Gastroesophageal sphincter (tissue), 3 donors: Measurements from ENCODE around the gene PALMD.

Experiments
- CTCF ChIP-seq, 4 experiments: fragments of 200-600 bp in 2 of 4; fragments of 450-650 bp in 2 of 4; sonication (generic) in 1 of 4; IDR thresholded peaks; one replicate each; pipeline ENCODE4 v1.5.1; 2017 to 2019; ENCODE audit warnings: antibody characterized with exemption in 4 of 4, mild to moderate bottlenecking in 2 of 4, moderate library complexity in 2 of 4
- POLR2A ChIP-seq, 2 donors: fragments of 450-650 bp; IDR thresholded peaks; one replicate each; pipeline ENCODE4 v1.6.1; 2017; ENCODE audit warnings: antibody characterized with exemption in 2 of 2, mild to moderate bottlenecking in 2 of 2, moderate library complexity in 1 of 2
- POLR2AphosphoS5 ChIP-seq: sonication (generic); formaldehyde crosslinking; IDR thresholded peaks from one replicate; pipeline ENCODE4 v1.6.1; 2017; ENCODE audit warnings: antibody characterized with exemption

- TF ChIP-seq CTCF (IDR thresholded peaks at IDR 0.05), result no peak
- no peak for TF ChIP-seq POLR2A (IDR thresholded peaks at IDR 0.05)
- TF ChIP-seq POLR2AphosphoS5, result no peak
Observed at GRCh38 chr1:99629164-99629563, 16.7 kb upstream of the PALMD start.
